Measurements from ENCODE around the gene PIGT. TPM values are rescaled to one million over a fixed set of nuclear protein-coding genes. Genes with fewer than 3 reads are reported as not detected.

The PIGT gene
- total and polyA plus RNA-seq, 10 of the 15 experiments (the other 5 are each of a cell fraction or from before 2014, with no cell fraction given), result 18.6 to 66.0 (median 35.3) TPM

Small RNA genes within 50 kb of the gene (microRNA-seq; reads per million reads assigned to microRNA genes)
- 0.94 reads per million for gene MIR6812

Small RNA genes within 50 kb of the gene (small RNA-seq; reads per million reads assigned to genes)
- 0.20 reads per million for gene MIR6812

Other genes starting within 250 kb of the PIGT start
Only the 7 nearest of the 17 such genes appear.
- gene MATN4, start 107.8 kb upstream of the PIGT start, total RNA-seq (2014; rRNA removed), result not detected in 2 replicates
- gene MATN4, start 107.8 kb upstream of the PIGT start, total RNA-seq (2014; rRNA removed; fragmentation: Illumina TruSeq; extraction: Trizol), result not detected in 2 replicates
- not detected in 2 replicates for gene MATN4, start 107.8 kb upstream of the PIGT start, total RNA-seq (2021)
- 0.06 and 0.15 TPM in 2 replicates for gene MATN4, start 107.8 kb upstream of the PIGT start, polyA plus RNA-seq (2011; rRNA removed)
- gene MATN4, start 107.8 kb upstream of the PIGT start, polyA plus RNA-seq (2014; fragmentation: Illumina TruSeq; extraction: Trizol), result not detected in 2 replicates
- not detected for gene MATN4, start 107.8 kb upstream of the PIGT start, polyA plus RNA-seq (2014; fragmentation: Nextera tagmentation; extraction: Ambion mirVana)
- 0.10 TPM in 1 of 2 replicates, not detected in the other for gene MATN4, start 107.8 kb upstream of the PIGT start, polyA plus RNA-seq (2014; rRNA removed)
- not detected for gene MATN4, start 107.8 kb upstream of the PIGT start, polyA plus RNA-seq (2016; fragmentation: Nextera tagmentation; extraction: Ambion mirVana)
- 1.2 and 1.5 TPM in 2 replicates for gene SDC4, start 67.7 kb upstream of the PIGT start, total RNA-seq (2014; rRNA removed)
- gene SDC4, start 67.7 kb upstream of the PIGT start, total RNA-seq (2014; rRNA removed; fragmentation: Illumina TruSeq; extraction: Trizol), result 1.2 TPM in 2 replicates
- gene SDC4, start 67.7 kb upstream of the PIGT start, total RNA-seq (2021), result 2.3 and 2.6 TPM in 2 replicates
- 10.3 and 11.3 TPM in 2 replicates for gene SDC4, start 67.7 kb upstream of the PIGT start, polyA plus RNA-seq (2011; rRNA removed)
- 1.8 and 2.2 TPM in 2 replicates for gene SDC4, start 67.7 kb upstream of the PIGT start, polyA plus RNA-seq (2014; fragmentation: Illumina TruSeq; extraction: Trizol)
- under 1 TPM; 0.52 to 0.66 TPM for gene SDC4, start 67.7 kb upstream of the PIGT start, polyA plus RNA-seq (2014; fragmentation: Nextera tagmentation; extraction: Ambion mirVana)
- gene SDC4, start 67.7 kb upstream of the PIGT start, polyA plus RNA-seq (2014; rRNA removed), result 1.4 and 1.9 TPM in 2 replicates
- gene SDC4, start 67.7 kb upstream of the PIGT start, polyA plus RNA-seq (2016; fragmentation: Nextera tagmentation; extraction: Ambion mirVana), result 1 to 10 TPM; 1.4 TPM
- 8.9 and 14.5 TPM in 2 replicates for gene SYS1, start 53.0 kb upstream of the PIGT start, total RNA-seq (2014; rRNA removed)
- 5.4 and 6.4 TPM in 2 replicates for gene SYS1, start 53.0 kb upstream of the PIGT start, total RNA-seq (2014; rRNA removed; fragmentation: Illumina TruSeq; extraction: Trizol)
- 9.4 and 9.5 TPM in 2 replicates for gene SYS1, start 53.0 kb upstream of the PIGT start, total RNA-seq (2021)
- 17.8 and 22.6 TPM in 2 replicates for gene SYS1, start 53.0 kb upstream of the PIGT start, polyA plus RNA-seq (2011; rRNA removed)
- 5.8 and 6.2 TPM in 2 replicates for gene SYS1, start 53.0 kb upstream of the PIGT start, polyA plus RNA-seq (2014; fragmentation: Illumina TruSeq; extraction: Trizol)
- gene SYS1, start 53.0 kb upstream of the PIGT start, polyA plus RNA-seq (2014; fragmentation: Nextera tagmentation; extraction: Ambion mirVana), result 1 to 10 TPM; 5.1 to 7.3 TPM
- 10.8 and 15.8 TPM in 2 replicates for gene SYS1, start 53.0 kb upstream of the PIGT start, polyA plus RNA-seq (2014; rRNA removed)
- 1 to 10 TPM; 9.1 to 9.8 TPM for gene SYS1, start 53.0 kb upstream of the PIGT start, polyA plus RNA-seq (2016; fragmentation: Nextera tagmentation; extraction: Ambion mirVana)
- gene TP53TG5, start 37.8 kb upstream of the PIGT start, total RNA-seq (2014; rRNA removed), result not detected in 2 replicates
- gene TP53TG5, start 37.8 kb upstream of the PIGT start, total RNA-seq (2014; rRNA removed; fragmentation: Illumina TruSeq; extraction: Trizol), result not detected in 2 replicates
- gene TP53TG5, start 37.8 kb upstream of the PIGT start, total RNA-seq (2021), result not detected in 2 replicates
- not detected in 2 replicates for gene TP53TG5, start 37.8 kb upstream of the PIGT start, polyA plus RNA-seq (2011; rRNA removed)
- not detected in 2 replicates for gene TP53TG5, start 37.8 kb upstream of the PIGT start, polyA plus RNA-seq (2014; fragmentation: Illumina TruSeq; extraction: Trizol)
- not detected for gene TP53TG5, start 37.8 kb upstream of the PIGT start, polyA plus RNA-seq (2014; fragmentation: Nextera tagmentation; extraction: Ambion mirVana)
- gene TP53TG5, start 37.8 kb upstream of the PIGT start, polyA plus RNA-seq (2014; rRNA removed), result 0.06 TPM in 1 of 2 replicates, not detected in the other
- gene TP53TG5, start 37.8 kb upstream of the PIGT start, polyA plus RNA-seq (2016; fragmentation: Nextera tagmentation; extraction: Ambion mirVana), result under 1 TPM in 1 of 2 experiments, not detected in 1; 0.24 TPM
- 0.17 TPM in 1 of 2 replicates, not detected in the other for gene DBNDD2, start 7.9 kb upstream of the PIGT start, total RNA-seq (2014; rRNA removed)
- gene DBNDD2, start 7.9 kb upstream of the PIGT start, total RNA-seq (2014; rRNA removed; fragmentation: Illumina TruSeq; extraction: Trizol), result 0.41 and 0.67 TPM in 2 replicates
- gene DBNDD2, start 7.9 kb upstream of the PIGT start, total RNA-seq (2021), result 0.74 and 1.0 TPM in 2 replicates
- 5.0 and 5.7 TPM in 2 replicates for gene DBNDD2, start 7.9 kb upstream of the PIGT start, polyA plus RNA-seq (2011; rRNA removed)
- 0.46 and 0.52 TPM in 2 replicates for gene DBNDD2, start 7.9 kb upstream of the PIGT start, polyA plus RNA-seq (2014; fragmentation: Illumina TruSeq; extraction: Trizol)
- under 1 TPM; 0.18 to 0.49 TPM for gene DBNDD2, start 7.9 kb upstream of the PIGT start, polyA plus RNA-seq (2014; fragmentation: Nextera tagmentation; extraction: Ambion mirVana)
- gene DBNDD2, start 7.9 kb upstream of the PIGT start, polyA plus RNA-seq (2014; rRNA removed), result 0.39 and 0.67 TPM in 2 replicates
- gene DBNDD2, start 7.9 kb upstream of the PIGT start, polyA plus RNA-seq (2016; fragmentation: Nextera tagmentation; extraction: Ambion mirVana), result under 1 TPM in 1 of 2 experiments, not detected in 1; 0.21 TPM
- gene WFDC2, start 53.6 kb downstream of the PIGT start, total RNA-seq (2014; rRNA removed), result not detected in 2 replicates
- gene WFDC2, start 53.6 kb downstream of the PIGT start, total RNA-seq (2014; rRNA removed; fragmentation: Illumina TruSeq; extraction: Trizol), result not detected in 2 replicates
- not detected in 2 replicates for gene WFDC2, start 53.6 kb downstream of the PIGT start, total RNA-seq (2021)
- gene WFDC2, start 53.6 kb downstream of the PIGT start, polyA plus RNA-seq (2011; rRNA removed), result not detected in 2 replicates
- gene WFDC2, start 53.6 kb downstream of the PIGT start, polyA plus RNA-seq (2014; fragmentation: Illumina TruSeq; extraction: Trizol), result not detected in 2 replicates
- under 1 TPM in 1 of 2 experiments, not detected in 1; 0.13 TPM for gene WFDC2, start 53.6 kb downstream of the PIGT start, polyA plus RNA-seq (2014; fragmentation: Nextera tagmentation; extraction: Ambion mirVana)
- not detected in 2 replicates for gene WFDC2, start 53.6 kb downstream of the PIGT start, polyA plus RNA-seq (2014; rRNA removed)
- gene WFDC2, start 53.6 kb downstream of the PIGT start, polyA plus RNA-seq (2016; fragmentation: Nextera tagmentation; extraction: Ambion mirVana), result not detected
- gene SPINT3, start 99.5 kb downstream of the PIGT start, total RNA-seq (2014; rRNA removed), result not detected in 2 replicates
- gene SPINT3, start 99.5 kb downstream of the PIGT start, total RNA-seq (2014; rRNA removed; fragmentation: Illumina TruSeq; extraction: Trizol), result not detected in 2 replicates
- gene SPINT3, start 99.5 kb downstream of the PIGT start, total RNA-seq (2021), result not detected in 2 replicates
- not detected in 2 replicates for gene SPINT3, start 99.5 kb downstream of the PIGT start, polyA plus RNA-seq (2011; rRNA removed)
- not detected in 2 replicates for gene SPINT3, start 99.5 kb downstream of the PIGT start, polyA plus RNA-seq (2014; fragmentation: Illumina TruSeq; extraction: Trizol)
- gene SPINT3, start 99.5 kb downstream of the PIGT start, polyA plus RNA-seq (2014; fragmentation: Nextera tagmentation; extraction: Ambion mirVana), result not detected
- gene SPINT3, start 99.5 kb downstream of the PIGT start, polyA plus RNA-seq (2014; rRNA removed), result not detected in 2 replicates
- not detected for gene SPINT3, start 99.5 kb downstream of the PIGT start, polyA plus RNA-seq (2016; fragmentation: Nextera tagmentation; extraction: Ambion mirVana)